GM12878 (cell line): ENCODE data around the gene FBXL3.

Experiments
- BRCA1 ChIP-seq: IDR thresholded peaks from 2 replicates; pipeline ENCODE4 v1.6.1; 2011; ENCODE audit warnings: low read depth, low read length, improper control_type of control experiment
- E2F4 ChIP-seq: IDR thresholded peaks from 2 replicates; pipeline ENCODE4 v1.6.1; 2012; ENCODE audit warnings: low read depth, low read length, improper control_type of control experiment
- KDM1A ChIP-seq: fragments of 200-600 bp; sonication (generic); IDR thresholded peaks from 2 replicates; pipeline ENCODE4 v1.6.1; 2016; ENCODE audit warnings: borderline replicate concordance
- POLR2A ChIP-seq: IDR thresholded peaks from 2 replicates; pipeline ENCODE4 v1.6.1; 2011; ENCODE audit warnings: low read depth, mild to moderate bottlenecking, low read length
- REST ChIP-seq: IDR thresholded peaks from 2 replicates; pipeline ENCODE4 v1.6.1; 2012; ENCODE audit warnings: mild to moderate bottlenecking, low read depth, low read length
- SREBF1 ChIP-seq: IDR thresholded peaks from 2 replicates; pipeline ENCODE4 v1.6.1; 2012; ENCODE audit warnings: mild to moderate bottlenecking, low read length
- YY1 ChIP-seq: IDR thresholded peaks from 2 replicates; pipeline ENCODE4 v1.6.1; 2011; ENCODE audit warnings: low read depth, mild to moderate bottlenecking, low read length

GRCh38 chr13:77055158-77055557 lies 28.2 kb upstream of the FBXL3 start:
- no peak for TF ChIP-seq E2F4
- TF ChIP-seq SREBF1: no peak
- TF ChIP-seq POLR2A: no peak
- no peak for TF ChIP-seq REST
- TF ChIP-seq YY1: no peak
- no peak for TF ChIP-seq KDM1A
- no peak for TF ChIP-seq BRCA1
